ENCODE measurements around the gene ZNF512B.
A peak's percentile ranks its signal among the peaks of the same experiment; 100 is the strongest.
"Not testable (repeated sequence)": the region's sequence is repeated elsewhere in the genome, so short reads cannot be mapped to it uniquely, and the experiment has no call there.

The ZNF512B gene

GRCh38 chr20:63978319-63979228, 8.8 kb upstream of the ZNF512B start:
- peak; percentile 89 for DNase-seq (ENCODE audit: low spot score)

DNA sequence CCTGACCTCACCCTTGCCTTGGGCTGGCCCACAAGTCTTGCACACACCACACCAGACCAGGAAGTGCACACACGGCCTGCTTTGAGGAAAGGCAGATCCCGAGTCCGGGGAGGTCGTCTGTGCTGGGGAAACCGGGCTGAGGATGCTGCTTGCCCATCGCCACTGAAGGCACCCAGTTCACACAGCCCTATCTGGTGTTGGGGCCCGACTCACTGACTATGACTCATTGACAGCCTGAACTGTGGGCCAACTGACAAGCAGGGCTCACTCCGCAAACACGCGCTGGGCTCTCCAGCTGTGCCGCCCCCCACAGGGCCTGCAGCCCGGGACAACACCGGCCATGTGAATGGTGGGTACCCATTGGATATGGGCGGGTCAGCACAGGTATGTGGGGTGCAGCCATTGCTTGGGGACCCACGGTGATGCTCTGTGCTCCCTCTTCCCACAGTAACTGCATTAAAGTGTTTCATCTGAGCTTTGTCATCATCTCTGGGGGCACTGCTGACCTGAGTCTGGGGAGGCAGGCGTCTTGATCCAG, 8.1 kb upstream of the ZNF512B start:
- DNase-seq (ENCODE audit: low spot score), result peak; percentile 27

DNA sequence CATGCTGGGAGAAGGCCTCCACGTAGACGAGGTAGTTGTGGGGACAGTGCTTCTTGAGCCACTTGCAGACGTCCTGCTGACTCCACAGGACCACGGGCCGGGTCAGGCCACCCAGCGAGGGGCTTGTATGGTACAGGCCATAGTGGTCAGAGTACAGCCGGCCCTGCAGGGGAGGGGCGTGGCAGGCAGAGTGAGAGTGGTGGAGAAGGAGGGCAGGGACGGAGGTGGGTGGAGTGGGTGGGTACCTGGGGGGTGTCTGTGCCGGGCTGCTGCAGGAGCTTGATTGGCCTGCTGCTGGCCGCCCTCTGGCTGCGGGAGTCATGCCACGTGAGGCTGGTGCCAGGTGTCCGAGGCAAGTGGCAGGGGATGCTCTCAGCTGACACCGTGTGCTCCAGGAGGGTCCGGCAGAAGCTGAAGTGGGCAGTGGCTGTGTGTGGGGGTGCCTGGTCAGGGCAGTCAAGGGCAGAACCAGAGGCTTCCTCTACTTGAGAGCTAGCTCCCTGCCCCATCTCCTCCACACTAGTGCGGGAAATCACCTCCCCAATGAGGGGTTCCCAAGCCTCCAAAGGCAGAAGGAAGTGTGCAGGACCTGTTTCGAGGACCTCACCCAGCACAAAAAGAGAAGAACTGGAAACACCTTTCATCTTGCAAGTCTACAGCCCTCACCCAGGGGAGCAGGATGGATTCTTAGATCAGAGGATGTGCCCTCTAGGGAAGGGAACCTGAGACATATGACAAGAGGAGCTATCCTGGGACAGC, 7.4 kb upstream of the ZNF512B start:
- no peak for DNase-seq (ENCODE audit: low spot score)

DNA sequence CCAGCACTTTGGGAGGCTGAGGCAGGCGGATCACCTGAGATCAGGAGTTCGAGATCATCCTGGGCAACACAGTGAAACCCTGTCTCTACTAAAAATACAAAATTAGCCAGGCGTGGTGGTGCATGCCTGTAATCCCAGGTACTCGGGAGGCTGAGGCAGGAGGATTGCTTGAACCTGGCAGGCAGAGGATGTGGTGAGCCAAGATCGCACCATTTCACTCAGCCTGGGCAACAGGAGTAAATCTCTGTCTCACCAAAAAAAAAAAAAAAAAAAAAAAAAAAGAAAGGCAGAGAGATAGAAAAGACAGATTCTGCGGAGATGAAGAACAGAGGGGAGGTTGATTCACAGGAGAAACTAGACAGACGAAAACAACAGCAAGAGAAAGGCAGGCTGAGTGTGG, 6.8 kb upstream of the ZNF512B start:
- not testable (repeated sequence) for DNase-seq (ENCODE audit: low spot score)

DNA sequence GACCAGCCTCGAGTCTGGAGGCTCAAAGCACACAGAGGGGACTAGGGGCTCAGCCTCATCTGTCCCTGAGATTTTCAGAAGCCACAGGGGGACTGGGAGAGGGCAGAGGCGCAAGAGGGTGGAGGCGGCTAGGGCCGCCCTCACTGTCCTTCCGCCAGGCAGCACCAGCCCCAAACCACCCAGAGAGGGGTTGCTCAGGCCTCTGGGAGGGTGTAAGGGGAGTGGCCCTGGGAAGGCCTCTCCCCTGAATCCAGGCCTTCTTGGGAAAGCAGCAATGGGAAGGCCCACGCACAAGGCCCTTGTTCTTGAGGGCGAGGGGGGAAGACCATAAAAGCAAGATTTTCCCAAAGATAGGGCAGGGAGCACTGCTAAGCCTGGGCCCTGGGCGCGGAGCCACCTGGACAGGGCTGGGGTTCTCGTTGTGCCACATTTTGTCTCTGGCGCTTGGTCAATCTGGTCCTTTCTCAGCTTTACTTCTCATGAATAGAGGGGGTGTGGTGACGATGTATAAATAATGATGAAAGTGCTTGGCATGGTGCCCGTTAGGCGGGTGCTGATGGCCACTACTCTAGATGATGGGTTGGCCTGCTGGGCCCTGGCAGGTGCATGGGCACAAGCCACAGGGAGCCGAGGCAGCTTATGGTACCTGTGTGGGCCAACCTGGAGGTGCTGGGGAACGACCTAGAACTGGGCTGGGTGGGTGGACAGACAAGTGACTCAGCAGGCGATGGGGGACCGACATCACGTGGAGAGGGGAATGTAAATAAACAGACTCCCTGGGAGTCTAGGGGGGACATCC, 4.9 kb upstream of the ZNF512B start:
- DNase-seq (ENCODE audit: low spot score), result peak; percentile 22

GRCh38 chr20:63973636-63974401, 4.1 kb upstream of the ZNF512B start:
- DNase-seq (ENCODE audit: low spot score), result peak; percentile 99

- no peak for DNase-seq (ENCODE audit: low spot score)
Measured at GRCh38 chr20:63973160-63973479, 3.4 kb upstream of the ZNF512B start.

- DNase-seq (ENCODE audit: low spot score), result no peak
Measured at GRCh38 chr20:63972312-63973159, 2.8 kb upstream of the ZNF512B start.

- not testable (repeated sequence) for DNase-seq (ENCODE audit: low spot score)
Measured at GRCh38 chr20:63971960-63972311, 2.2 kb upstream of the ZNF512B start.

DNA sequence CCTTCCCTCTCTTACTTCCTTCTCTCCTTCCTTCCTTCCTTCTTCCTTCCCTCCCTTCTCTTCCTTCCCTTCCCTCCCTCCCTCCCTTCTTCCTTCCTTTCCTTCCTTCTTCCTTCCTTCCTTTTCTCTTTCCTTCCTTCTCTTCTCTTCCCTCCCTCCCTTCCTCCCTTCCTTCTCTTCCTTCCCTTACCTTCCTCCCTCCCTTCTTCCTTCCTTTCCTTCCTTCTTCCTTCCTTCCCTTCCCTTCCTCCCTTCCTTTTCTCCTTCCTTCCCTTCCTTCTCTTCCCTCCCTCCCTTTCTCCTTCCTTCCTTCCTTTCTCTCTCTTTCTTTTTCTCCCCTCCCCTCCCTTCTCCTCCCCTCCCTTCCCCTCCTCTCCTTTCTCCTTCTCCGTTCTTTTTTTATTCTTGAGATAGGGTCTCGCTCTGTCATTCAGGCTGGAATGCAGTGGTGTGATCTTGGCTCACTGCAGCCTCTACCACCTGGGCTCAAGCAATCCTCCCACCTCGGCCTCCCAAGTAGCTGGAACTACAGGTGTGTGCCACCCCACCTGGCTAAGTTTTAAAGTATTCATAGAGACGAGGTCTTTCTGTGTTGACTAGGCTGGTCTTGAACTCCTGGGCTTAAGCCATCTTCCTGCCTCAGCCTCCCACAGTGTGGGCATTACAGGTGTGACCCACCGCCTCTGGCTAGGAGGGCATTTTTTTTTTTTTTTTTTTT, 1.1 kb upstream of the ZNF512B start:
- DNase-seq (ENCODE audit: low spot score), result no peak

GRCh38 chr20:63968928-63969760, 586 bp downstream of the ZNF512B start:
- DNase-seq (ENCODE audit: low spot score), result no peak

DNA sequence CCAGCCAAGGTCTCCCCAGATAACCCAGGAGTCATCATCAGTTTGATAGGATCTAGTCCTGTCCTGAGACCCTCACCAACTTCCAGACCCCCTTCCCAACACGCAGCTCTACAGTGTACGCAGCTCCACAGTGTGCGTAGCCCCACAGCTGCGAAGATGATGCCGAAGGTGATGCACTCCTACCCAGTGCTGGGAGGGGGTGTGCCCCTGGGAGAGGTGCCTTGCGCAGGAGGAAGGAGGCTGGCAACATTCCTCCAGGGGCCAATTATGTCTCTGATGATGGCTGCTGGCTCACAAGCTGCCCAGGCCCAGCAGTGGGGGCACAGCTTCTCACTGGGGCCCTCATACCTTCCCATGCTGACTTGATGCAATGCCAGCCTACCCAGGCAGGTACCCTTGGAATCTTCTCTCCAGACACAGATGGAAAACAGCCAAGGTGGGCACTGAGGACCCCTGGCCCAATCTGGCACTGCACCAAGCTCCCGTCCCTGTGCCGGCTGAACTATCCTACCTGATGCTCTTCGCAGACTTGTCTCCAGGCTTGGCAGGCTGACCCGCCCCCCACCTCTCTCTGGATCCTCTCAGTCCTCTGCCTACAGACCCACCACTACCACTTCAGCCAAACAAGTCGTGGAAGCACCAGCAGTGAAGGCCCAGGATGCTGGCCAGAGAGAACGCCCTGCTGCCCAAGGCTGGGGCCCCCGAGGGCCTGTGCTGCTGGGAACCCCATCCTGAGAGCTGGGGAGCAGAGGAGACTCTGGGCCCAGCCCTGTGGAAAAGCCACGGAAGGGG, 1.4 kb downstream of the ZNF512B start:
- DNase-seq (ENCODE audit: low spot score), result no peak

- DNase-seq (ENCODE audit: low spot score), result no peak
Measured at GRCh38 chr20:63967330-63968135, 2.2 kb downstream of the ZNF512B start.

DNA sequence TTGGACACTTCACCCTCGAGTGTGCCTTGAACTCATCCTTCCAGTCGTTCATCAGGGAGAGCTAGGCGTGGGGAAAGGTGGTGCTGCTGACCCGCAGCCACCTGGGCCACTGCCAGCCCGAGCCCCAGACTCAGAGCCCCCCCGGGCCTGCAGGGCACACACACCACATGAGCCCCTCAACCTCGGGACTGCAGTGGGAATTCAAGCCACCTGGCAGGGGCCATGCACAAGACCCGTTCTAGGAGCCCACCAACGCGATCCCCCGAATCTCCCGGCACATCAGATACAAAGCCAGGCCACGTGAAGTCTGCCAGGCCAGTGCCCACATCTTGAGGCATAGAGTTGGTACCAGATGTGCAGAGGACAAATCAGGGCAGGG, 2.8 kb downstream of the ZNF512B start:
- no peak for DNase-seq (ENCODE audit: low spot score)

- DNase-seq (ENCODE audit: low spot score), result no peak
Measured at GRCh38 chr20:63966172-63966943, 3.4 kb downstream of the ZNF512B start.

DNA sequence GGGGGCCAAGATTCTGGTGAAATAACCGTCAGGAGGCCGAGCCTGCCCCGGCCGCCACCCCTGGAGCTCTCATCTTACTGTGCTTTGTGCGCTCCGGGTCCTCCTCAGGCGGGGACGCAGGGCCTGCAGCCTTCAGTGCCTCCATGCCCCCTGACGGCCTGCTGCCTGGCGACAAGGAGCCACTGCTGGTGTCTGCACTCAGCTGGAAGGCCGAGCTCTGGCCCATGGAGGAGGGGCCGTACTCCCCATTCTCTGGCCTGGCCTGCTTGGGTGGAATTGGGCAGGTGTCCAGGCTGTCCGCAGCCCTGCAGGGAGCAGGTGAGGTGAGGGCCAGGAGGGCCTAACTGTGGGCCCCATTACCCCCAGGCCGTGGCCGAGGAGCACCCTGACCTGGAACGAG, 5.3 kb downstream of the ZNF512B start:
- no peak for DNase-seq (ENCODE audit: low spot score)
